Measurements from ENCODE around the gene ALAS1. TPM values are rescaled to one million over a fixed set of nuclear protein-coding genes. Genes with fewer than 3 reads are reported as not detected.

ALAS1 gene
- total RNA-seq, 2 donors from 2014 or later: 13.5 to 63.6 TPM

- no peak for DNase-seq
- WGBS, 2 donors: 86 to 100% methylated on average over 2 to 5 of the region's 5 CpGs
- ATAC-seq: no peak
- no peaks in the 10 kb centered on the region for H3K9me3 ChIP-seq
- H3K27me3 ChIP-seq: no peaks in the 10 kb centered on the region
- H3K4me3 ChIP-seq: no peak overlapping the region
- intact Hi-C loops (cut with DNase I): no loop called here
- H3K36me3 ChIP-seq (replicated peaks in 1 of 2; ENCODE audit: insufficient read depth in 1 of 2, low read depth in 2 of 2): no peaks in the 10 kb centered on the region
- no peaks in the 10 kb centered on the region for H3K4me1 ChIP-seq
- TF ChIP-seq POLR2A (IDR thresholded peaks at IDR 0.05) (no peak), CTCF (IDR thresholded peaks at IDR 0.05) (no peak)
- H3K27ac ChIP-seq: no peak overlapping the region
Measured at GRCh38 chr3:52172262-52172757, 25.6 kb upstream of the ALAS1 start.

GRCh38 chr3:52173101-52173500 is 24.9 kb upstream of the ALAS1 start:
- intact Hi-C loops (cut with DNase I): no loop called here
- ATAC-seq (no peak), DNase-seq (no peak)
- H3K9me3 ChIP-seq: no peaks in the 10 kb centered on the region
- no peak overlapping the region for H3K4me3 ChIP-seq
- H3K4me1 ChIP-seq: no peaks in the 10 kb centered on the region
- H3K27me3 ChIP-seq: no peaks in the 10 kb centered on the region
- no peak for TF ChIP-seq POLR2A (IDR thresholded peaks at IDR 0.05)
- TF ChIP-seq CTCF (IDR thresholded peaks at IDR 0.05): no peak
- no peak overlapping the region for H3K27ac ChIP-seq
- H3K36me3 ChIP-seq (replicated peaks in 1 of 2; ENCODE audit: insufficient read depth in 1 of 2, low read depth in 2 of 2): no peaks in the 10 kb centered on the region
- WGBS, 2 donors: 82% methylated on average over 1 of the region's 1 CpG; no CpG with 5 or more reads in 1 of the 2 donors

- intact Hi-C loops (cut with DNase I): no loop called here
- Histone ChIP-seq H3K27me3 (no peaks in the 10 kb centered on the region), H3K4me3 (no peak overlapping the region), H3K36me3 (replicated peaks in 1 of 2; ENCODE audit: insufficient read depth in 1 of 2, low read depth in 2 of 2) (no peaks in the 10 kb centered on the region), H3K27ac (no peak overlapping the region), H3K4me1 (no peaks in the 10 kb centered on the region), H3K9me3 (no peaks in the 10 kb centered on the region)
- DNase-seq (no peak), ATAC-seq (no peak)
- no peak for TF ChIP-seq POLR2A (IDR thresholded peaks at IDR 0.05)
- no peak for TF ChIP-seq CTCF (IDR thresholded peaks at IDR 0.05)
- WGBS, 2 donors: 80 to 92% methylated on average over 8 to 9 of the region's 9 CpGs
Measured at GRCh38 chr3:52174896-52175295, 23.1 kb upstream of the ALAS1 start.

GRCh38 chr3:52175416-52176179 is 22.4 kb upstream of the ALAS1 start:
- H3K9me3 ChIP-seq: no peaks in the 10 kb centered on the region
- H3K4me3 ChIP-seq: no peak overlapping the region
- TF ChIP-seq POLR2A (IDR thresholded peaks at IDR 0.05) (no peak), CTCF (IDR thresholded peaks at IDR 0.05) (no peak)
- H3K27ac ChIP-seq: no peak overlapping the region
- no peak for DNase-seq
- no peaks in the 10 kb centered on the region for H3K4me1 ChIP-seq
- no peaks in the 10 kb centered on the region for H3K27me3 ChIP-seq
- ATAC-seq: no peak
- 79 to 84% methylated on average over 14 of the region's 14 CpGs for WGBS, 2 donors
- intact Hi-C loops (cut with DNase I): no loop called here
- H3K36me3 ChIP-seq (replicated peaks in 1 of 2; ENCODE audit: insufficient read depth in 1 of 2, low read depth in 2 of 2): no peaks in the 10 kb centered on the region

All from body of pancreas (tissue), 4 donors.